ENCODE measurements around the gene HPCAL1.

HPCAL1 gene

DNA sequence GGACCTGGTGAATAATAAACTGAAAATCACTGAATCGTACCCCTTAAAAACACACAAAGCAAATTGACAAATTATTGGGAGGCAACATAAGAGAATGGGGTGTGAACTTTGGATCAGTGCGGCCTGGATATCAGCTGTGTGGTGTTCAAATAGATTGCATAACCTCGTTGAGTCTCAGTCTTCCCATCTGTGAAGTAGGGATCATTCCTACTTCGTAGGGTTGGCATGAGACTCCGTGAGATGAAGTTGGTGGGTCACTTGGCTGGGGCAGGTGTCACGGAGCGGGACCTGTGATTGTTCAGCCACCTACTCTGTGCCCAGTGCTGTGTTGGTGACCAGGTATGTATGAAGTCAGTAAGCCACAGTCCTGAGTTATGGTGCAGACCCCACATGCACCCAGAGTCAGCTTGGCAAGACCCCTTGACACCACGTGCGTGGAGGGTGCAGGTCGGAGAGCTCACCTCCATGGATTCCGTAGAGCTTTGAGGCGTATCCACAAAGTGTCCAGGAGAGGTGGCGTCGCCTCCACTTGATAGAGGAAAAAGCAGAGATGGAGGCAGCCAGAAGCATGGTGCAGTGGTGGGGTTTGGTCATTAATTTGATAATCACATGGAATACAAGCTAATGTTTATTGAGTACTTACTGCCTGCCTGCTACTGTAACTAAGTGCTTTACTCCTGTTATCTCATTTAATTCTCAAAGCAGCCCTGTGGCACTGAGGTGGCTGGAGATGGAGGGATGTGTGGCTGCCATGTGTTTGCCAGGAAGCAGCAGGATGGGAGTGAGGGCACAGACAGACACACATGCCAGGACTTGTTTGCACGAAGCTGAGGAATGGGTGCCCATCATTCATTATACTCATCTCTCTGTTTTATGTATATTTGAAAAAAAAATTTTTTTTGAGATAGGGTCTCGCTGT is 35.8 kb downstream of the HPCAL1 start:
- no peak for DNase-seq

DNA sequence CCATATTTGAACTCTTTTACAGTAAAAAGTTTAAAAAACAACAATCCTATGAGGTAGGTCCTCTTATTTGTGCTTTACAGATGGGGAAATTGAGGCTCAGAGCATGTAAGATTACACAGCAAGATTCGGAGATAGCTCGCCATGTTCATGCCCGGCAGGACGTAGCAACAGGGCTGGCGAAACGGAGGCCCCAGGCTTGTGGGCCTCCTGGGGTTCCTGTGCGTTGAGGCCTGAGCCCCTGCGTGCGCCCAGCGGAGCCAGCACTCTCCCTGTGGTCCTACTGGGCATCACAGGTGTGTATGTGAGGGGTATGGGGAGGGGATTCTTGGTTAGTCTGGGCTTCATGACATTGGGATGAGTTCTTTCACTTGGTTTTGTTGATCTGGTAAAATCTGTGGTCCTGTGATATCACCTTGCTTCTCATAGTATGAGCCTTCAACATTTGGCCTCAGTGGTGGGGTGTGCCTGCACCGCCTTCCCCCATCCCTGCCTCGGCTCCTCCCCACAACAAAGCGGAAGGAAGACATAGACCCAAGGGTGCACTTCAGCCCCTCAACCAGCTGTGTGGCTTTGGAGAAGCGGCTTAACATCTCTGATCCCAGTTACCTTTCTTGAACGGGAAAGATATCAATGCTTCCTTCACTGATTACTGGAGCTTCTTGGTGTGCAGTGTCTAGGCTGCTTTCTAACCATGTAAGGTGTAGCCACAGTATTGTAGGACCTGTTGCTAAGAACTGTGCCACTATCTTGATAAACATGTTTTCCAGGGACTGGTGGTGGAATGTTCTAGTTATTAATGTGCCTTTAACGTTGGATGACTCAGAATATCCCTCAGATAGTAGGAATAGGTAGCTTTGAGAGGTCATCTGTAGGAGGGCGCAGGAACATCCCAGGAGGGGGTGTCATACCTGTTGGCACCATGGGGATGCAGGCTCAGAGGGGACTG is 37.2 kb downstream of the HPCAL1 start:
- no peak for DNase-seq

DNA sequence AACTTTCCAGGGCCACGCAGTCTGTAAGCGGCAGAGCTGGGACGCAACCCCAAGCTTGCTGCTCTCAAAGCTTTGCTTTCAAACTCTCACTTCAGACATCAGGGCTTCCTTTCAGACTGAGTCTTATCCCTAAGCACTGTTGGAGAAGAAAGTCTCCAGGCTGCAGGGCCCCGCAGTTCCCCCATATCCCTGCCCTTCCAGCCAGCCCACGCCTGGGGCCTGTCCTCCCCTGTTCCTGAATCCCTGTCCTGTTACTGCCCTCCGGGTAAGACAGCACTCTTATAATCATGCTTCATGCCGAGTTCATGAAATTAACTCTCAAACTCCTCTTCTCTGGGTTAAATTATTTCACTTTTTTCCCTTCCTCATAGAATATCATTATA is 37.9 kb downstream of the HPCAL1 start:
- no peak for DNase-seq

DNA sequence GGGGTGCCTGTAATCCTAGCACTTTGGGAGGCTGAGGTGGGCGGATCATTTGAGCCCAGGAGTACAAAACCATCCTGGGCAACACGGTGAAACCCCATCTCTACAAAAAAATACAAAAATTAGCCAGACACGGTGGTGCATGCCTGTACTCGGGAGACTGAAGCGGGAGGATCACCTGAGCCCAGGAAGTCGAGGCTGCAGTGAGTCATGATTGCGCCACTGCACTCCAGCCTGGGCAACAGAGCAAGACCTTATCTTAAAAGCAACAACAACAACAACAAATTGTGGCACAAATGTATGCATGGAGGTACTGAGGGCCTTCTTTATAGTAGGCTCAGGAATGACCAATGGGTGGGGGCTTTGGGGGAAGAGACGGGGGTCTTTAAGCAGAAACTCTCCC is 38.5 kb downstream of the HPCAL1 start:
- DNase-seq: no peak

DNA sequence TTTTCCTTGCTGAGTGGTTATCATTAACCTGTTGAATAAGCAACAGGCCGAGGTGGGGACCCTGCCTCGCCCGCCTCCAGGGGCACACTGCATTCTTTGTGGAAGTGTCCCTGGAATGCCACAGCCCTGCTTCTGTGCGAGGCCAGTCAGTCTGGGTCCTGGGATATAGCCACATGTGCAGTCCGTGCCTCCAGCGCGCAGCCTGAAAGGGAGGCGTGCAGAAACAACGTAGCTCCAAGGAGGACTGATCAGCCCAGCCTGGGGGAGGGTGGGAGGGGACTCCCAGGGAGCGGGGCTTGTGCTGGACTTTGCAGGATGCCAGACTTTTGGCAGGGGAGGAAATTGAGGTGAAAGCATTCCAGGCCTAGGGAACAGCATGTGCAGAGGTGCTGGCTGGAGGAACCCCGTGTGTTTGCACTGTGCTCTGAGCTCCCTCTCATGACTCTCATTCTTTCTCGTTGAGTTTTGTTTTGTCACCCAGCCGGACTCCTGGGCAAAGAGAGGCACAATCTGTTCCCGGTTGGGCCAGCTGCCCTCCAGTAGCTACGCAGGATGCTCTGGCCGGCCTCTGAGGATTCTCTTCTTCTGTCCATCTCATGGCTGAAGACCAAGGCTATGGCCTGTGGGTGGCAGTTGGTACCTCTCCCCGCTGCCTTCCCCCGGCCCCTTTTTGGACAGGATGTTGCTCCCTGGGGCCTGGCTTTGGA is 39.7 kb downstream of the HPCAL1 start:
- no peak for DNase-seq

DNA sequence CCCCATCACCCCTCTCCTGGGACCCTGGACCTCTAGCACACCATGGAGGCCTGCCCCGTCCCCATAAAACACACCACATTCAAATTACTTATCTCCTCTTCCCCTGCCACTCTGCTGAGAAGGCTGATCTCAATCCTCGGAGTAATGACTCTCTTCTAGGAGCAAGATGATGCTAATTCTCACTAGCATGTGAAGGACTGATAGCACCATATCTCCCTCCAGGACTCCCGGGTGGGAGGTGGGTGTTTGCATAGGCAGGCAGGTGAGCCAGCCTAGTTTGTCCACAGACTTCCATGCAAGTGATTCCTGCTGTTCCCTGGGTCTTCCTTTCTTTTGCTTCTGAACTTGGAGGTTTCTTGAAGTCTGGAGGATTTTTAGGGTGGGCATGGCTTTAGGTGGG is 40.5 kb downstream of the HPCAL1 start:
- DNase-seq: no peak

DNA sequence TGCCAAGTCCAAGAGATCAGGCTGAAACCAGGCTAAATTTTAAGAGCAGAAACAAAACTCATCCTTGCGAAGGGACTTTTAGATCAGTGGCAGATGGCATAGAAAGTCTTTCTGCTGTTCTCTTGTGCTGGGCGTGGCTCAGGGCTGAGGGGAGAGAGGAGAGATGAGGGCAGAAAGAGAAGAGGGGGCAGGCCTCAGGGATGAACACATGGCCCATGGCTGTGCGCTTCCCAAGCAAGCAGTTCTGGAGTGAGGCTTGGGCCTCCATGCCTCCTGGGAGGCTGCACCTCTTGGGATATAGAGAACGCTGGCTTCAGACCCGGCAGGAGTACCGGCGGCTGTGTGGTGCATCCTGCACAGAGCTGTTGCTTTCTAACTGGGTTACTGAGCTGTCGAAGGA is 41.0 kb downstream of the HPCAL1 start:
- DNase-seq: no peak

DNA sequence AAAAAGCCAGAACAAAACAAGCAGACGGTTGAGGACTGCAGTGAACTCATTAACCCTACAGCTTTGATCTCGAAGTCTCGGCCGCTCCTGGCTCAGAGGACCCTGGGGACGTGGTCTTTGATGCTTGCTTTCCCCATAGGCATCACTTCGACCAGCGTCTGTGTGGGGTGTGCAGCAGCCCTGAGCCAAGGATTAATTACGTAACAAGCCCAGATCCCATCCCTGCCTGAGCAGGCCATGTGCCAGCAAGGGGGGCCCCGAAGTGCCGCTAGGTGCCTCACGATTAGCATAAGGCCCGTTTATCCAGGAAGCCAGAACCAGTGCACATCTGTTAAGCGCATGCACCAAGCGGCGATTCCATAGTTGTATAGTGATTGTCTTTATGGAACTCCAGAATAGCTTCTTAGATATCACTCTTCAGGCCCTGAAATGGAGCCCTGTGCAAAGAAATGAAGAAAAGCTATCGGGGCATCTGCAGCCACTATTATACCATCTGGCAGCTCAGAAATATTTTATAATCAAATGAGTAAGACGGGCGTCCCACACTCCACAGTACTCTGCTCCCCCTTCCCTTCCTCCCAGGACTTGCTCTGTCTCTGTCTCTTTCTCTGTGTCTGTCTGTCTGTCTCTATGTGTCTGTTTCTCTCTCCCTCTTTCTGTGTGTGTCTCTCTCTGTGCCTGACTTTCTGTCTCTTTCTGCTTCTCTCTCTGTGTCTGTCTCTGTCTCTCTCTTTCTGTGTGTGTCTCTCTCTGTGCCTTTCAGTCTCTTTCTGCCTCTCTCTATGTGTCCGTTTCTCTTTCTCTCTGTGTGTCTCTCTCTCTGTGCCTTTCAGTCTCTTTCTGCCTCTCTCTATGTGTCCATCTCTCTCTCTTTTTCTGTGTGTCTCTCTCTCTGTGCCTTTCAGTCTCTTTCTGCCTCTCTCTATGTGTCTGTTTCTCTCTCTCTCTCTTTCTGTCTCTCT is 41.7 kb downstream of the HPCAL1 start:
- no peak for DNase-seq

DNA sequence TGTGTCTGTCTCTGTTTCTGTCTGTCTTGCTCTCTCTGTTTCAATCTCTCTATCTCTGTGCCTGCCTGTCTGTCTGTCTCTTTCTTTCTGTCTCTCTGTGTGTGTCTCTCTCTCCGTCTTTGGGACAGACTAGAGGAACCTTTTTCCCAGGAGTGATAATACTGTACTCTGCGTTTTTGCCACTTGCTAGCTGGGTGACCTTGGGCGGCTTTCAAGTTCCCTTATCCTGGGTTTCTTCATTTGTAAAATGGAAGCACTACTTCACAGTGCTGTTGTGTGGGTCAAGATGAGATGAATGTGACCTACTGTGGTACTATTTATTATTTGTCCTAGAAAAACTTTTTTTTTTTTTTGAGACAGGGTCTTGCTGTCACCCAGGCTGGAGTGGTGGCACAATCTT is 42.4 kb downstream of the HPCAL1 start:
- DNase-seq: no peak

DNA sequence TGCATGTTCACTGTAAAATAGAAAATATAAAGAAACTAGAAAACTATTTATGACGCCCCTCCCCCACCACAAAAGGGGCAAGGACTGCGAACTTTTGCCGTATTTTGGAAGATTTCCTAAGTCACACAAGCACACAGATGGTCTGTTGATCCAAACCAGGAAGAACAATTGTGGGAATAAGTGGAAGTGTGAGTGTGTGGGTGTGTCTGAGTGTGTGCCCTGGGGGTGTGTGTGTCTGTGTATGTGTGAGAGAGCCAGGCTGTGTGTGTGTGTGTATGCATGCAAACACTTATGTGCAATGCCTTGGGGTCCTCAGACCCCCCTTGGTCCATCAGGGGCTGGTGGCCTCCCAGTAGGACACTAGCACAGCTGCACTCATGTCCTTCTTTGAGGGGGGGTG is 43.1 kb downstream of the HPCAL1 start:
- DNase-seq: no peak

DNA sequence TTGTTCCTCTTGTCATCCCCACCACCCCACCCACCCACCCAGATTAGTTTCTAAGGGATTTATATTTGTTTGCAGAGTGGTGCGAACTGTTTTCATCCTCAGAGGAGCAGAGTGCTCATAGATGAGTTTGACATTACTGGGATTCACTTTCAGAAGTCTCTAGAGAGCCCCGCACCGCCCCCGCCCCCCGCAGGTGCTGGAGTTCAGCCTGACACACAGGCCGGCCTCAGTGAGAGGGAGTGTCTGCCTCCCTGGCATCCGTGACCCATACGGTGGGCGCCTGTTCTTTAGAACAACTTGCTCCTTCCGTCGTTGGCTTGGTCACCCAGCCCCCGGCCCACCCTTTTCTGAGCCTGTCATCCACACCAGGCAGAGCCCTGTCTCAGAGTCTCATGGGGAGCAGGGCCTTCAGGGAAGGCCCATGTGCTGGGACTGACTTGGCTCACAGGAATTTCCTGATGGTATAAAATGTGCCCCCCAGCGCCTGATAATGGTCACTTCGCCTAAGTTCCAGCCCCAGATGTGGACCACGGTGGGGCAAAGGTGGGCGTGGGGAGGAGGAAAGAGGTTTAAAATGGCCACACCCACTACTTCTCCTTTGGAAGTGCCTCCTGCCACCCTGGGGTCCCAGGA is 44.3 kb downstream of the HPCAL1 start:
- DNase-seq: no peak

DNA sequence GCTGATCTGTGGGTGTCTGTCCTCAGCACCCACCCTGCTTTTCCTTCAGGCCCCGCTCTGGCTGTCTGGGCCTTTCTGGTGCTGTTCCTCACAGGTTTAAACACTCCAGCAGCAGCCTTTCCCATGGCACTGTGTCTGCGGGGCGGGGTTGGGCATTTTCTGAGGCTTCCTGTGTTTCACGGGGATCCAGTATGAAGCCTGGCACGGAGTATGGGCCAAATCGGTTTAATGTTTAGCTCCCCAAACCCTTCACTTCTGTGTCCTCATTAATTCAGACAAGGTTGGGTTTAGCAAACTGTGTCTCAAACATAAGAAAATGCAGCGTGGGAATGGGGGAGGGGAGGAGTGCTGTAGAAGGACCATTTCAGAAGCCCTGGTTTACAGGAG is 44.9 kb downstream of the HPCAL1 start:
- DNase-seq: no peak

DNA sequence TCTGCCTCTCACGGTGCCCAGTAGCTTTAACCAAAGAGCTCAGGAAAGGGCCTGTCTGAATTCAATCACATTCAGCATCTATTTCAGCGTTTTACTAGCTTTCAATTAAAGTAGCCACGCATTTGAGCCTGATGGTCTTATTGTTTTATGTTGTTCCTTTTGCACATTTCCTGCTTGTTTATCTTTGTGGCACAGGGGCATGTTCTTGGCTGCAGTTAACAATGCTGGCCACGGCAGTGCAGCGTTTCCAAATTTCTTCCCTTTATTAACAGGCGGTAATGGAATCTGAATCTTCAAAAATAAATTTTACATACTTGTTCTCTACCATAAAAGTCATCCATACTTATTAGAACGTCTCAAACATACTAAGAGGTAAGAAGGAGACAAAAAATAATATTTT is 46.2 kb downstream of the HPCAL1 start:
- no peak for DNase-seq

DNA sequence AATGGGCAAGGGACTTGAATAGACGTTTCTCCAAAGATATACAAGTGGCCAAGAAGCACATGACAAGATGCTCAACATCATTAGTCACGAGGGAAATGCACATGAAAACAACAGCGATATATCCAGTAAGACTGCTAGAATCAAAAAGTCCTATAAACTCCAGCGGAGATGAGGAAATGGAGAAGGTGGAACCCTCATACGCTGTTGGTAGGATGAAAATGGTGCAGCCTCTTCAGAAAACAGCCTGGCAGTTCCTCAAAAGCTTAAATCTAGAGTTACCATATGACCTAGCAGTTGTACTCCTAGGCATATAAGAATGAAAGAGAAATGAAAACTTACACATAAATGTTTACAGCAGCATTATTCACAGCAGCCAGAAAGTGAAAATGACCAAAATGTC is 48.1 kb downstream of the HPCAL1 start:
- no peak for DNase-seq

DNA sequence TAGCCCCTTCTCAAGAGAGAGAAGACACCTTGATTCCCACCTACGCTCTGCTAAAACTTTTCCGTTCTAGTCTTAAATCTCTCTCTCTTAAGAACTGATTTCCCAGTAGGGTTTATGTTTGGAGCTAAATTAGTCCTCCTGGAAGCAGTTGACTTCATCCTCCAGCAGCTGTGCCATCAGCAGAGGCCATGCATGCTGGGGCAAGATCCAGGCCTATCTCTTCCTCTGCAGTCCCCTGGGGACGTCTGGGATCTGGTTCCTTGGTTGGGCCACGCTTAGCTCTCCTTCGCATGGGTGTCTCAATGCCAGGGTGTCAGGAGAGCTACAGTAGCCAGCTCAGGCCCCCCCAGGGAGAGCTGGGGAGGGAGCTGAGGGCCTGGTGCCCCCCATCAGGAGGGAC is 49.7 kb downstream of the HPCAL1 start:
- no peak for DNase-seq

DNA sequence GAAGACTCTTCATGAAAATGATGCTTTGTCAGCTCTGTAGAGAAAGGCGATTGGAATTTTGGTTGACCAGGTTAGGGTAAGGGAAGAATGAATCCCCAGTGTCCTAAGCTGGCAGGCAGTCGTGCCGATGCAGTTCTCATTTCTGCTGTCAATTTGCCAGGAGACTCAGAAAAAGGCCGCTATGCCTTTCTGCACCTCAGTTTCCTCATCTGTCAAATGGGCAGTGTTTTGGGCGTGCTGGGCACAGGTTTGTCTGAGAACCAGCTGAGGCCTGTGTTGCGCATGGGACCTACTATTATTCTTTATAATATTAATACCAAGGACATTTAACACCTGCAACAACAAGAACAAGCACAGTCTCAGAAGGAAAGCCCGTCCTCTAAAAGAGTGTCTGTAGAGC is 50.3 kb downstream of the HPCAL1 start:
- DNase-seq: no peak

DNA sequence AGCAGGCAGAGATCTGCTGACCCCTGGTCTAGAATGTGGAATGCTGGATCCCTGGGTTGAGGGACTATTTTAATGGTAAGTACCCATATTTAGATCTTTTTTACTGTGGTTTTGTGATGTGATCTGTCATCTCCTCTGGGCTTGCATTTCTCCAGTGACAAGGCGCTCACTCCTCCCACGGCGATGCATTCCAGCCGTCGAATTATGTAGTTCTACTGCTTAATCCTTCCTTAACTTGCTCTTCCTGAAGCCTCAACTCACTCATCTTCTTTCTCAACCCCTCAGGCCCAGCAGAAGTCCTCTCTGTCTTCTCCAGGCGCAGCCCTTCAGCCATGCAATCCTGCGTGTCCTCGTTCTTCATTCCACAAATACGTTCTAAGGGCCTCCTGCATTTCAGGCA is 51.2 kb downstream of the HPCAL1 start:
- DNase-seq: no peak

DNA sequence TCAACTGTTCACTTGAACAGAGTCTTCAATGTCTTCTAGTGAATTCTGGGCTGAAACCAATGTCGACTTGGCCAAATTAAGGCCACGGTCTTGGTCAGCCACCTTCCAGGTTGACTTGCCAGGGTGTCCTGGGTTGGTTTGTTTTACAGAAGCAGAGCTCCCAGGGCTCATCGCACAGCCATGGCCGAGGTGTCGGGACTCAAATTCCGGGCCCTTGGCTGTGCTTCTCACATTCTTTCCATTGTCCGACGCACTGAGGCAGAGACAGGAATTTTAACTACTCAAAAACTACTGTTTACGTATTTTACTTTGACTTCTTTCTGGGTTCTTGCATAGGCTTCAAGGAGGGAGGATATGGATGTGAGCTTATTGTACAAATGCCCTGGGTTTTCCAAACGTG is 51.7 kb downstream of the HPCAL1 start:
- no peak for DNase-seq

DNA sequence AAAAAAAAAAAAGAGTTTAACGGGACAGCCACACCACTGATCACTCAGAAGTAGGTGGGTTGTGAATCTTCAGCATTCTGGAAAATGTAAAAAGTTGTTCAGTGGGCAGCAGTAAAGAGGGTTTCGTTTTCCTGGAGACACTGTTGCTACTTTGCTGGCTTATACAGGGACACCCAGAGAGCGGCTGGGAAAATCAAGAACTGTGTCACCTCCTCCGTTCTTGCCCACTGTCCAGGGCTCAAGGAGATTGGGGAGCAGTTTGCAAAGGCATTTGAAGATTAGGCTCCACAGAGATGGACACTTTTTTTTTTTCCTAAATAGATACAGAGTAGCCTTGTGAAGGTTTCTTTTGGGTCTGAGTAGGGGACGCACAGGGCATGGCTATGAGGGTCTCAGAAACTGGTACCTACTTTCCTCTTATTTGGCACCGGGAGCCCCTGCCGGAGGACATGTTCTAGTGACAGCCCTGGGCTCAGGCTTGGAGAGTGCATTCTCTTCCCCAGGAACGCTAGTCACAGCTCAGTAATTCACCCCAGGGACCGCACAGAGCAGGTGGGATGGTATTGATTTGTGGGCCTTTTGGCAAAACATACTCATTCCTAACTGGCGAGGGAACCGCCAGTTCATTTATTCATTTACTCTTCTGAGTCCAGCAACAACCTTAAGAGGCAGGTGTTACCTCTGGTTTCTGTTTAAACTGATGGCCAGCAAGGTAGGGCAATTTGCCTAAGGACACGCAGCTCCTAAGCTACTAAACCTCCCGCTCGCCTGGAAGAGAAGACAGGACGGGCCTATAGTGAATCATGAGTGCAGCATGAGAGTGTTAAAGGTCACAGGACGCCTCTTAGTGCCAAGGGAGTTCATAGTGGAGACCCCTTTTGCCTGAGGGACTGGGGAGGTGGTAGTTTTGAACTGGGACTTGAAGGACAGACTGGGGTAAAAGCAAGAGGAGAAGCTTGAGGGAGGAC is 53.1 kb downstream of the HPCAL1 start:
- DNase-seq: no peak

DNA sequence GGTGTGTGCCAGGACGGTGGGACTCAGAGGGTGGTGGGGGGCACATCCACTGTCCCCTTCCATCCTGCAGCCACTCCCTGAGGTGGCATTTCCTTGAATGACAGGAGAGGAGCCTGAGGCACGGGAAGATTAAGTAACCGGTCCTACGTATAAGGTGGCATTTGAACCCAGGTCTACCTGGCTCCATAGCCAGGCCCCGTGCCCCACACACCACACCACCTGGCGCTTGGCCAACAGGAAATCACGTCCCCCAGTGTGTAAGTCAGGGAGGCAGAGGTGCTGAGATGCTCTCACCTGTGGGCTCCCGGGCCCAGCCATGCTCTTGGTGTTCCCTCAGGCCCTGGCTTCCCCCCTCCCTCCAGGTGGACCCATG is 53.7 kb downstream of the HPCAL1 start:
- no peak for DNase-seq

Data from activated CD4-positive, alpha-beta T cell treated with anti-CD3 and anti-CD28 coated beads, Interleukin-2, amount 50 U/mL, for 4 hours (primary cell).